Osteocyte (in vitro differentiated cells): ENCODE results near the gene USPL1. TPM values are rescaled to one million over a fixed set of nuclear protein-coding genes. Genes with fewer than 3 reads are reported as not detected.
A peak's percentile ranks its signal among the peaks of the same experiment; 100 is the strongest.

ENCODE experiments used
- DNase-seq: peaks from one replicate; pipeline ENCODE4 v3.0.0; 2021; ENCODE audit warnings: mixed read lengths; ENCODE audit not compliant: unreplicated experiment; ENCODE audit errors: extremely low spot score
- H3K27ac Mint-ChIP-seq: one replicate; pipeline ENCODE4 v1.8.0; 2021; ENCODE audit warnings: mild to moderate bottlenecking, mixed read lengths; ENCODE audit not compliant: unreplicated experiment
- H3K27me3 Mint-ChIP-seq: one replicate; pipeline ENCODE4 v1.8.0; 2021; ENCODE audit warnings: mixed read lengths; ENCODE audit not compliant: unreplicated experiment
- H3K36me3 Mint-ChIP-seq: one replicate; pipeline ENCODE4 v1.8.0; 2021; ENCODE audit warnings: mixed read lengths; ENCODE audit not compliant: unreplicated experiment
- H3K4me1 Mint-ChIP-seq: one replicate; pipeline ENCODE4 v1.8.0; 2021; ENCODE audit warnings: mixed read lengths; ENCODE audit not compliant: unreplicated experiment
- H3K4me3 Mint-ChIP-seq: one replicate; pipeline ENCODE4 v1.8.0; 2021; ENCODE audit warnings: mild to moderate bottlenecking, moderate library complexity, mixed read lengths; ENCODE audit not compliant: unreplicated experiment
- H3K9me3 Mint-ChIP-seq: one replicate; pipeline ENCODE4 v1.8.0; 2021; ENCODE audit warnings: mixed read lengths; ENCODE audit not compliant: unreplicated experiment
- total RNA-seq: library from RNA; stranded (reverse); gene quantifications from 2 replicates; pipeline ENCODE4 v1.2.1, GENCODE V29; 2021
- TF ChIP-seq, protein P1 (sequence below): fragments of 200-600 bp; sonication (generic); IDR thresholded peaks from 2 replicates; pipeline ENCODE4 v1.5.0; 2021; ENCODE audit warnings: antibody characterized with exemption, mild to moderate bottlenecking, moderate library complexity

The USPL1 gene
- total RNA-seq, 1 donor from 2014 or later, result 11.9 TPM

DNA sequence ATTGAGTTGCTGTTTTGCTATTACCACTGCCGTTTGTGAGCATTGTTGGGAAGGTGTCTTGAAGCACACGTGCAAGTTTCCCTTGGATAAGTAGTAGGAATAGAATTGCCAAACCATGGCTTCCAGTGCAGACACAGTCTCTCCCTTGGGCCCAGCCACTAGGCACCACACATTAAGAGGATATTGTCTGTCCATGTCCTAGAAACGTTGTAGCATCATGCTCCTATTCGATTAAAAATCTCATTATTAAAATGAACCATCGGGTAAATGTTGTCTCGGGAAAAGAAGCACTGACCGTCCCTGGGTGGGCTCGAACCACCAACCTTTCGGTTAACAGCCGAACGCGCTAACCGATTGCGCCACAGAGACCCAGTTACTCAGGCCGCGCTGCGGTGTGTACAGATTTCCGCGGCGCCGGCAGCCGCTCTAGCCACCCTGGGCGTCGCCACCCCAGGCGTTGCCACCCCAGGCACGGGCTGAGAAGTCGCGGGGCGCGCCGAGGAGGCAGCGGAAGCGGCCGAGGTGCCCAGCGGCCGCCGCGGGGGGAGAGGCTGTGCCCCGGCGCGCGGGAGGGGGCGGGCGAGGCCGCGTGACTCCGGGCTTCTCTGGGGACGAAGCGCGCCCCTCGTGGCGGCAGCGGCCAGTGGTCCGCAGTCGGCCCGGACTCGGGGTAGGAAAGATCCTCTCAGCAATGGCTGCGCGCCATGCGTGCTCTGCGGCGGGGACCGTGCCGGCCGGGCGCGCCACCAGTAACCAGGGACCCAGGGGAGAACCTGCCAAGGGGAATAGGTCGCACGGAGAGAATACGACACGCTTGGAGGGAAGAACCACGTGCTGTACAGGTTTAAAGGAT, 56.2 kb downstream of the USPL1 start:
- TF ChIP-seq, protein P1, sequence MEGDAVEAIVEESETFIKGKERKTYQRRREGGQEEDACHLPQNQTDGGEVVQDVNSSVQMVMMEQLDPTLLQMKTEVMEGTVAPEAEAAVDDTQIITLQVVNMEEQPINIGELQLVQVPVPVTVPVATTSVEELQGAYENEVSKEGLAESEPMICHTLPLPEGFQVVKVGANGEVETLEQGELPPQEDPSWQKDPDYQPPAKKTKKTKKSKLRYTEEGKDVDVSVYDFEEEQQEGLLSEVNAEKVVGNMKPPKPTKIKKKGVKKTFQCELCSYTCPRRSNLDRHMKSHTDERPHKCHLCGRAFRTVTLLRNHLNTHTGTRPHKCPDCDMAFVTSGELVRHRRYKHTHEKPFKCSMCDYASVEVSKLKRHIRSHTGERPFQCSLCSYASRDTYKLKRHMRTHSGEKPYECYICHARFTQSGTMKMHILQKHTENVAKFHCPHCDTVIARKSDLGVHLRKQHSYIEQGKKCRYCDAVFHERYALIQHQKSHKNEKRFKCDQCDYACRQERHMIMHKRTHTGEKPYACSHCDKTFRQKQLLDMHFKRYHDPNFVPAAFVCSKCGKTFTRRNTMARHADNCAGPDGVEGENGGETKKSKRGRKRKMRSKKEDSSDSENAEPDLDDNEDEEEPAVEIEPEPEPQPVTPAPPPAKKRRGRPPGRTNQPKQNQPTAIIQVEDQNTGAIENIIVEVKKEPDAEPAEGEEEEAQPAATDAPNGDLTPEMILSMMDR, result peak; percentile 86
- Mint-ChIP-seq H3K27ac (peak overlapping the region; percentile 76), H3K27me3 (peaks cover 5% of the 10 kb centered on the region), H3K4me3 (peak overlapping the region; percentile 82), H3K9me3 (no peaks in the 10 kb centered on the region), H3K4me1 (peaks cover 10% of the 10 kb centered on the region), H3K36me3 (no peaks in the 10 kb centered on the region)
- peak; percentile 96 for DNase-seq

DNA sequence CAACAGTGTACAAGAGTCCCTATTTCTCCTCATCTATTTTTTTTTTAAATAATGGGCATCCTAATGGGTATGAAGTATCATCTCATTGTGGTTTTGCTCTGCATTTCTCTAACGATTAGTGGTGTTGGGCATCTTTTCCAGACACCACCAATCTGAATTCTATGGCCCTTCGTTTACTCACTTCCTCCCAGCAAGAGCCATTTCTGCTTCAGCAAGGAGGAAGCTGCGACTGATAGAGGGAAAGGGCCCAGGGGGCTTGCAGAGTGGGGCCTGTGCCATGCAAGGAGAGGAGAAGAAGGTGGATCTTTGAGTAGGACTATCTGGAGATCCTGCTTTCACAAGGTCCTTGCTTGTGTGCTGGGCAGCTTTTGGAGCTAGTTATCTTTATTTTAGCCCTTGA, 58.0 kb downstream of the USPL1 start:
- H3K9me3 Mint-ChIP-seq, result no peaks in the 10 kb centered on the region
- no peak overlapping the region for H3K27ac Mint-ChIP-seq
- TF ChIP-seq, protein P1, result no peak
- H3K4me3 Mint-ChIP-seq, result no peak overlapping the region
- peaks cover 5% of the 10 kb centered on the region for H3K27me3 Mint-ChIP-seq
- DNase-seq, result no peak
- H3K36me3 Mint-ChIP-seq, result no peaks in the 10 kb centered on the region
- peaks cover 12% of the 10 kb centered on the region for H3K4me1 Mint-ChIP-seq

DNA sequence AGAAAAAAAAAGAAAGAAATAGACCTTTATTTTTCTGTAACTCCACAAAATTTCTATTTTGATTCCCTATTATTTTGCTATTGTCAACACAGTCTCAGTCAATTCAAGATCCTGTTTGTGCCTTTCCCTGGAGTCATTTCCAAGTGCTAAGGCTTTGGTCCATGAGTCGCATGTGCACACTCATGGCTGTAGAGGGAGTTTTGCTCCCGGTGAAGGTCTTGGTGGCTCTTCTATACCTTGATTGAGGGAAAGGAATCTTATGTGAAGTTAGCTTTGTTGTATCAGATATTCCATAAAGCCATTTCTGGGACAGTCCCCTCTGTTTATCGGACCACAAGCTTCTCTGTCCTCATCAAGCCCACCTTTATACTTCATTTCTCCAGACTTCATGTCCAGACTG, 59.0 kb downstream of the USPL1 start:
- Mint-ChIP-seq H3K9me3 (no peaks in the 10 kb centered on the region), H3K36me3 (no peaks in the 10 kb centered on the region), H3K4me3 (no peak overlapping the region), H3K4me1 (peaks cover 12% of the 10 kb centered on the region), H3K27ac (no peak overlapping the region), H3K27me3 (no peaks in the 10 kb centered on the region)
- DNase-seq, result no peak
- TF ChIP-seq, protein P1, result peak; percentile 51

DNA sequence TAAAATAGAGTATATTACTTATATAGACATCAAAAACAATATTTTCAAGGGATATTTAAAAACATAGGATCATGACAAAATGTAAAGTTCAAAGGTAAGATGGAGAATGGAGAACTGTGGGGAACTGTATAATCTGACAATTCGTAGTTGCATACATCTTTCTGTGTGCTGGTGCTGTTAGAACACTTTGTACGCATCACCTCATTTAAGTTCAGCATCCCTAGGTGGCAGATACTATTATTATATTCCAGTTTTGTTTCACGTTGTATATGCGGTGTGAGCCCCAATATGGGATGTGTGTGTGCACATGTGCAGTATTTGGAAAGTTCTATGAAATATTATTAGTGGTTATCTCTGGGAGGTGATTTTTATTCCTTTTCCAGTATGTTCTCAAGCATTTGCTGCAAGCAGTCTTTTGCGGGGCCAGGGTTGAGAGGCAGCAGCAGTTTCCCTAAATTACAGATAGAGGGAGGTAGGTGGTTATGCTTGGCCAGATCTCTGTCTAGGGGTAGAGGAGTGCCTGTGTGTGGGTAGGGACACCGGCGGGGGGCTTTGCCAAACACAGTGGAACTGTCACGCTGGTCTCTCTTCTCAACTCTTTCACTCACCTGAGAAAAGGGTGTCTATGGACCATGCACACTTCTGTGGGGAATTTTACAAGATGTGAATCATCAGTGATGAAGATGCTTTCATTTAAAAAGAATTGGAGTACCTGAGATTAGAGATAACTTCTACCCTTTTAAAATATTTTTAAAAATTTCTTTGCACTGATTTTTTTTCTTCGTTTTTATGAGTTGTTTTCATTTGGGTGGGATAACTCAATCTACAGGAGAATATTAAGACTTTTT, 62.0 kb downstream of the USPL1 start:
- no peaks in the 10 kb centered on the region for H3K36me3 Mint-ChIP-seq
- H3K27ac Mint-ChIP-seq, result no peak overlapping the region
- DNase-seq, result no peak
- H3K9me3 Mint-ChIP-seq, result no peaks in the 10 kb centered on the region
- peaks cover 2% of the 10 kb centered on the region for H3K4me1 Mint-ChIP-seq
- no peak overlapping the region for H3K4me3 Mint-ChIP-seq
- no peaks in the 10 kb centered on the region for H3K27me3 Mint-ChIP-seq
- TF ChIP-seq, protein P1, result peak; percentile 72

DNA sequence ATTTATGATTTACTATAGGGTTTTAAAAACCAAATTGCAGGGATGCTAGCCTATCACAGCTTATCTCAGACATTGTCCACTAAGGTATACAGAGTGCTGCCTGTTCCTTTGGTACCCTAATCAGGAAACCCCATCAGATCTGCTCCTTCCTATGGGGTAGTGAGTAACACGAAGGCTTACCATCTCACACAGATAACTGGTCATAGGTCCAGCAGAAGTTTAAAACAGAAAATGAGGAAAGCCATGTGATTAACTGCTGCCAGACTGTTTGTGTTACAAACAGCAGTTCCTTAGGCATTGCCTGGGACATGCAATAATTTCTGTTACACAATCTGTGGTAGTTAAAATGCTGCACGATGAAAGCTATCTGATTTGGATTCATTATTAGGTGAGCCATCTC, 64.1 kb downstream of the USPL1 start:
- no peak for DNase-seq
- Mint-ChIP-seq H3K4me3 (no peak overlapping the region), H3K36me3 (no peaks in the 10 kb centered on the region), H3K4me1 (peaks cover 2% of the 10 kb centered on the region), H3K27ac (no peak overlapping the region), H3K9me3 (no peaks in the 10 kb centered on the region), H3K27me3 (no peaks in the 10 kb centered on the region)
- TF ChIP-seq, protein P1, result no peak
